HepG2 (cell line): ENCODE results near the gene AGRN. TPM values are rescaled to one million over a fixed set of nuclear protein-coding genes. Genes with fewer than 3 reads are reported as not detected.
A peak's percentile ranks its signal among the peaks of the same experiment; 100 is the strongest.

Source experiments
- ATAC-seq: fragments of 200-7000 bp; cut with Tn5 transposase; 3 replicates; pipeline ENCODE4 v1.9.1; 2020; ENCODE audit warnings: mild to moderate bottlenecking, moderate library complexity
- BruUV-seq: library from RNA; stranded (reverse); fragments of 400-500 nt; replicated peaks from 2 replicates; lab custom pipeline; 2021; lab: Mats Ljungman, UMichigan
- CTCF ChIA-PET: fragments of 300-600 bp; formaldehyde crosslinking; extraction: SDS; loops from one replicate; lab custom pipeline; 2021; ENCODE audit warnings: low total read pairs, inconsistent platforms, low intra/inter-chr PET ratio; lab: Yijun Ruan, JAX
- POLR2A ChIA-PET: fragments of 350-600 bp; sonication (Branson Sonifier 250); formaldehyde crosslinking; loops from one replicate; lab custom pipeline; 2020; ENCODE audit warnings: antibody characterized with exemption, inconsistent platforms; lab: Yijun Ruan, JAX
- DNase-seq: peaks from one replicate; pipeline ENCODE4 v3.0.0-alpha.2; 2015; ENCODE audit warnings: low spot score
- FAIRE-seq: peaks from 3 replicates; lab custom pipeline; 2011; peaks lifted over from hg19 to GRCh38; lab: Jason Lieb, UNC
- H2AFZ ChIP-seq: one replicate; pipeline ENCODE4 v1.6.1; 2011; ENCODE audit warnings: low read length, inconsistent platforms
- H3K27ac ChIP-seq: fragments of 300-600 bp; 3 replicates; pipeline ENCODE4 v1.8.0; 2011; ENCODE audit warnings: mixed run types, mild to moderate bottlenecking, mixed read lengths, low read length, inconsistent platforms; ENCODE audit not compliant: insufficient read depth; ENCODE audit errors: extremely low read length
- H3K27me3 ChIP-seq, 2 experiments: fragments of 200-600 bp in 1 of 2; 2 replicates in 1 of 2; 3 replicates in 1 of 2; pipeline versions ENCODE4 v1.6.0 to v1.8.0; 2011; ENCODE audit warnings: low read length in 2 of 2, mild to moderate bottlenecking in 2 of 2, moderate library complexity in 2 of 2, inconsistent platforms in 1 of 2; ENCODE audit not compliant: insufficient read depth in 2 of 2, control insufficient read depth in 1 of 2
- H3K36me3 ChIP-seq, 2 experiments: fragments of 200-600 bp in 1 of 2; replicated peaks in 1 of 2; 2 replicates in 1 of 2; 3 replicates in 1 of 2; pipeline versions ENCODE4 v1.5.1 to v1.8.0; 2011; ENCODE audit warnings: low read length in 2 of 2, inconsistent platforms in 1 of 2; ENCODE audit not compliant: insufficient read depth in 2 of 2, control insufficient read depth in 1 of 2
- H3K4me1 ChIP-seq: 2 replicates; pipeline ENCODE4 v1.5.1; 2012; ENCODE audit warnings: low read length, inconsistent platforms; ENCODE audit not compliant: insufficient read depth
- H3K4me2 ChIP-seq: 2 replicates; pipeline ENCODE4 v1.6.0; 2011; ENCODE audit warnings: low read depth, low read length, inconsistent platforms
- H3K4me3 ChIP-seq, 3 experiments: fragments of 200-600 bp in 1 of 3; sonication (generic), shearing (Covaris generic) in 1 of 3; replicated peaks in 1 of 3; 2 replicates each; pipeline ENCODE4 v1.5.1; 2011 to 2016; ENCODE audit warnings: low read length in 3 of 3, inconsistent platforms in 2 of 3, low read depth in 2 of 3, mild to moderate bottlenecking in 2 of 3, control low read depth in 1 of 3, mixed read lengths in 1 of 3; ENCODE audit not compliant: insufficient read depth in 1 of 3
- H3K79me2 ChIP-seq: one replicate; pipeline ENCODE4 v1.6.1; 2011; ENCODE audit warnings: low read length, inconsistent platforms; ENCODE audit not compliant: insufficient read depth
- H3K9ac ChIP-seq: 2 replicates; pipeline ENCODE4 v1.6.0; 2011; ENCODE audit warnings: mild to moderate bottlenecking, low read depth, low read length, inconsistent platforms; ENCODE audit not compliant: insufficient read depth
- H3K9me3 ChIP-seq: 2 replicates; pipeline ENCODE4 v1.5.1; 2012; ENCODE audit warnings: mild to moderate bottlenecking, low read length
- H4K20me1 ChIP-seq: 2 replicates; pipeline ENCODE4 v1.6.0; 2011; ENCODE audit warnings: inconsistent platforms, mild to moderate bottlenecking, low read length, moderate library complexity; ENCODE audit not compliant: insufficient read depth
- AGO1 ChIP-seq: fragments of 200-400 bp; formaldehyde crosslinking; IDR thresholded peaks from 2 replicates; pipeline ENCODE4 v1.6.1; 2017; ENCODE audit warnings: mild to moderate bottlenecking, low read depth, low read length, moderate library complexity; ENCODE audit not compliant: poor library complexity, severe bottlenecking
- AKAP8 ChIP-seq: sonication (generic); formaldehyde crosslinking; IDR thresholded peaks from 2 replicates; pipeline ENCODE4 v1.5.1; 2020; ENCODE audit warnings: mild to moderate bottlenecking, missing genetic modification reagents
- ARID4A ChIP-seq: sonication (generic); formaldehyde crosslinking; IDR thresholded peaks from 2 replicates; pipeline ENCODE4 v1.5.0; 2020; ENCODE audit warnings: mild to moderate bottlenecking, missing genetic modification reagents, borderline replicate concordance
- KDM2A ChIP-seq: sonication (generic); formaldehyde crosslinking; IDR thresholded peaks from 2 replicates; pipeline ENCODE4 v1.4.0; 2020; ENCODE audit warnings: low read depth, missing genetic modification reagents, borderline replicate concordance
- NPAS2 ChIP-seq: sonication (generic); formaldehyde crosslinking; IDR thresholded peaks from 2 replicates; pipeline ENCODE4 v1.8.0; 2022; ENCODE audit warnings: mild to moderate bottlenecking, missing genetic modification reagents, borderline replicate concordance
- RORA ChIP-seq: sonication (generic); formaldehyde crosslinking; IDR thresholded peaks from 2 replicates; pipeline ENCODE4 v1.5.0; 2020; ENCODE audit warnings: mild to moderate bottlenecking, missing genetic modification reagents, moderate library complexity
- SKIL ChIP-seq: sonication (generic); formaldehyde crosslinking; IDR thresholded peaks from 2 replicates; pipeline ENCODE4 v1.8.0; 2022; ENCODE audit warnings: missing genetic modification reagents, mild to moderate bottlenecking, moderate library complexity, borderline replicate concordance
- ZFP62 ChIP-seq: sonication (generic); formaldehyde crosslinking; IDR thresholded peaks from 2 replicates; pipeline ENCODE4 v1.4.0; 2020; ENCODE audit warnings: missing genetic modification reagents
- ZNF18 ChIP-seq: sonication (generic); formaldehyde crosslinking; IDR thresholded peaks from 2 replicates; pipeline ENCODE4 v1.8.0; 2022; ENCODE audit warnings: mild to moderate bottlenecking, missing genetic modification reagents; ENCODE audit not compliant: insufficient replicate concordance
- ZNF180 ChIP-seq: sonication (generic); formaldehyde crosslinking; IDR thresholded peaks from 2 replicates; pipeline ENCODE4 v1.4.0; 2020; ENCODE audit warnings: low read depth, missing genetic modification reagents, borderline replicate concordance
- ZNF383 ChIP-seq: sonication (generic); formaldehyde crosslinking; IDR thresholded peaks from 2 replicates; pipeline ENCODE4 v1.4.0; 2020; ENCODE audit warnings: missing genetic modification reagents, mild to moderate bottlenecking, borderline replicate concordance
- ZNF446 ChIP-seq: sonication (generic); formaldehyde crosslinking; IDR thresholded peaks from 2 replicates; pipeline ENCODE4 v1.5.0; 2020; ENCODE audit warnings: mild to moderate bottlenecking, missing genetic modification reagents
- ZNF501 ChIP-seq: sonication (generic); formaldehyde crosslinking; IDR thresholded peaks from 2 replicates; pipeline ENCODE4 v1.5.1; 2020; ENCODE audit warnings: mild to moderate bottlenecking, moderate library complexity, missing genetic modification reagents
- ZNF543 ChIP-seq: sonication (generic); formaldehyde crosslinking; IDR thresholded peaks from 2 replicates; pipeline ENCODE4 v1.4.0; 2020; ENCODE audit warnings: mild to moderate bottlenecking, missing genetic modification reagents
- ZSCAN21 ChIP-seq: sonication (generic); formaldehyde crosslinking; IDR thresholded peaks from 2 replicates; pipeline ENCODE4 v1.8.0; 2022; ENCODE audit warnings: mild to moderate bottlenecking, missing genetic modification reagents, moderate library complexity, borderline replicate concordance
- WGBS: methylation state at CpG from one replicate; pipeline ENCODE4 v1.1.6; 2017; ENCODE audit warnings: low lambda C conversion rate; 5-methylcytosine and 5-hydroxymethylcytosine counted together
- in situ Hi-C: cut with HindIII; loops from 2 replicates; pipeline ENCODE4 v1.10.0; 2017; ENCODE audit warnings: low pct_unique_long_range_greater_than_20kb; ENCODE audit not compliant: extremely low pct_ligation_motif_present
- intact Hi-C: fragments of 100-400 bp; cut with micrococcal nuclease; formaldehyde crosslinking; loops from one replicate; pipeline ENCODE4 v1.10.0; 2022; ENCODE audit not compliant: unreplicated experiment
- polyA plus RNA-seq, 8 experiments: library from polyadenylated mRNA; depleted of rRNA in 3 of 8; stranded (reverse) in 7 of 8; unstranded in 1 of 8; fragments of >200 nt; fragmentation: Illumina TruSeq in 4 of 8; extraction: Trizol in 4 of 8; gene quantifications; 2 replicates each; pipeline versions ENCODE4 v1.2.1 to v1.2.3, GENCODE V29; 2011 to 2016; ENCODE audit warnings: low read depth in 4 of 8, missing spikeins in 1 of 8, mixed read lengths in 1 of 8; ENCODE audit not compliant: insufficient read depth in 1 of 8
- total RNA-seq, 5 experiments: library from RNA; depleted of rRNA; stranded (reverse); fragments of >200 nt; fragmentation: Illumina TruSeq; extraction: Trizol; gene quantifications; 2 replicates each; pipeline ENCODE4 v1.2.3, GENCODE V29; 2016; ENCODE audit warnings: low read depth in 1 of 5

Gene AGRN
- total and polyA plus RNA-seq, 2 of the 13 experiments (the other 11 are each of a cell fraction or from before 2014, with no cell fraction given), result 29.8 to 65.2 TPM

- WGBS, result 24% methylated on average over 9 of the region's 27 CpGs
- intact Hi-C loops, result no loop called here
- H4K20me1 ChIP-seq, result no peaks in the 10 kb centered on the region
- no TSS peak for BruUV-seq
- H2AFZ ChIP-seq, result no peak overlapping the region
- no peak overlapping the region for H3K4me2 ChIP-seq
- no peaks in the 10 kb centered on the region for H3K36me3 ChIP-seq
- no peaks in the 10 kb centered on the region for H3K79me2 ChIP-seq
- H3K9me3 ChIP-seq, result no peaks in the 10 kb centered on the region
- in situ Hi-C loops, result no loop called here
- H3K9ac ChIP-seq, result no peak overlapping the region
- CTCF ChIA-PET, result no interaction called here
- no peak overlapping the region for H3K27ac ChIP-seq
- no peak overlapping the region for H3K4me3 ChIP-seq
- POLR2A ChIA-PET, result interaction anchor here (1.0 kb wide), 1 partner anchor 13 kb away, joined by 3 read pairs; no protein-coding TSS in a partner anchor
- H3K27me3 ChIP-seq, result peaks cover 6 to 22% of the 10 kb centered on the region in 2 experiments; a peak in 4 of 5 replicates
- peaks cover 53% of the 10 kb centered on the region for H3K4me1 ChIP-seq
- no peak for ATAC-seq
- no peak for FAIRE-seq
- DNase-seq, result no peak
- TF ChIP-seq ZNF383 (CRISPR knock-in tag), result no peak
- no peak for TF ChIP-seq RORA (CRISPR knock-in tag)
- no peak for TF ChIP-seq SKIL (CRISPR knock-in tag)
- peak; percentile 39; the same call in 1 of the 2 replicates for TF ChIP-seq AKAP8 (CRISPR knock-in tag)
- TF ChIP-seq ZNF446 (CRISPR knock-in tag), result no peak
- TF ChIP-seq ZSCAN21, result no peak
- TF ChIP-seq KDM2A (CRISPR knock-in tag), result 0 out of 2 replicates have a peak, but pooled peaks have one; percentile 51
- TF ChIP-seq ZNF501 (CRISPR knock-in tag), result no peak
- no peak for TF ChIP-seq NPAS2
- no peak for TF ChIP-seq ZFP62 (CRISPR knock-in tag)
- TF ChIP-seq AGO1, result peak; percentile 97
- no peak for TF ChIP-seq ZNF543 (CRISPR knock-in tag)
- no peak for TF ChIP-seq ARID4A
- no peak for TF ChIP-seq ZNF18 (CRISPR knock-in tag)
- TF ChIP-seq ZNF180 (CRISPR knock-in tag), result no peak
These were observed 46.7 kb downstream of the AGRN start for GRCh38 chr1:1066403-1067283.
